Measurements from ENCODE around the gene MIA2. TPM values are rescaled to one million over a fixed set of nuclear protein-coding genes. Genes with fewer than 3 reads are reported as not detected.

MIA2 gene
- total and polyA plus RNA-seq, 9 of the 15 experiments (the other 6 are each of a cell fraction or from before 2014, with no cell fraction given), result 6.0 to 21.8 (median 12.8) TPM

DNA sequence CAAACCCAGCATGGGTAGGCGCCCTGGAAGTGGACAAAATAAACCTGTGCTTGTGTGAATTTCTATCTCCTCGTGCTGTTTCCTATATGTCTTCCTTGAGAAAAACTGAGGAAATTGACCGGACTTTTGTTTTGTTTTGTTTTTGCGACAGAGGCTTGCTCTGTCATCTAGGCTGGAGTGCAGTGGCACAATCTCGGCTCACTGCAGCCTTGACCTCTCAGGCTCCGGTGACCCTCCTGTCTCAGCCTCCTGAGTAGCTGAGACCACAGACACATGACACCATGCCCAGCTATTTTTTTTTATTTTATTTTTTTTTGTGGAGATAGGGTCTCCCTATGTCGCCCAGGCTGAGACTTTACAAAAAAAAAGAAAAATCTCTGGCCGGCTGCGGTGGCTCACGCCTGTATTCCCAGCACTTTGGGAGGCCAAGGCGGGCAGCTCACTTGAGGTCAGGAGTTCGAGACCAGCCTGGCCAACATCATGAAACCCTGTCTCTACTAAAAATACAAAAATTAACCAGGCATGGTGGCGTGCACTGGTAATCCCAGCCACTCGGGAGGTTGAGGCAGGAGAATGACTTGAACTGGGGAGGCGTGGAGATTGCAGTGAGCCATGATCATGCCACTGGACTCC is 22.5 kb upstream of the MIA2 start:
- no peak overlapping the region for H3K27ac ChIP-seq (ENCODE audit: extremely low read depth, low read depth, low read length)
- H3K4me2 ChIP-seq (ENCODE audit: insufficient read depth, low read length), result no peak overlapping the region
- H2AFZ ChIP-seq (ENCODE audit: low read depth, low read length), result no peak overlapping the region
- H3K27me3 ChIP-seq (ENCODE audit: control insufficient read depth in 2 of 2, insufficient read depth in 2 of 2, low read length in 2 of 2), result no peaks in the 10 kb centered on the region
- in situ Hi-C loops (cut with MboI), result no loop called here
- H3K4me1 ChIP-seq (replicated peaks in 1 of 2; ENCODE audit: control insufficient read depth in 2 of 2, insufficient read depth in 2 of 2, low read length in 2 of 2), result no peaks in the 10 kb centered on the region
- intact Hi-C loops (cut with micrococcal nuclease), result no loop called here
- H4K20me1 ChIP-seq (replicated peaks; ENCODE audit: control insufficient read depth, insufficient read depth, low read length), result no peaks in the 10 kb centered on the region
- no peaks in the 10 kb centered on the region for H3K79me2 ChIP-seq (ENCODE audit: control insufficient read depth, insufficient read depth, low read length)
- ATAC-seq (no peak), FAIRE-seq (no peak), DNase-seq (ENCODE audit: extremely low read depth in 1 of 4, low spot score in 3 of 4) (no peak)
- H3K4me3 ChIP-seq, result no peak overlapping the region
- H3K9ac ChIP-seq (ENCODE audit: insufficient read depth in 1 of 2, low read depth in 2 of 2, low read length in 2 of 2), result no peak overlapping the region
- BruUV-seq (replicated peaks), result no TSS peak
- H3K9me3 ChIP-seq (replicated peaks; ENCODE audit: control insufficient read depth, insufficient read depth, low read depth, low read length), result no peaks in the 10 kb centered on the region
- ChIA-PET POLR2A (interaction anchor here (0.5 to 0.6 kb wide), 2 partner anchors 26 to 101 kb away, joined by 3 read pairs; no protein-coding TSS in a partner anchor), CTCF (ENCODE audit: low intra/inter-chr PET ratio) (no interaction called here)
- H3K9me1 ChIP-seq (ENCODE audit: control insufficient read depth, insufficient read depth, low read length), result no peaks in the 10 kb centered on the region
- WGBS (ENCODE audit: insufficient coverage, low coverage, missing lambda C conversion rate), result 63% methylated on average over 14 of the region's 15 CpGs
- no peaks in the 10 kb centered on the region for H3K36me3 ChIP-seq (ENCODE audit: control insufficient read depth, insufficient read depth, low read length)
- TF ChIP-seq ARID2 (IDR thresholded peaks at IDR 0.05), result no peak
- TF ChIP-seq ZNF121 (CRISPR knock-in tag; conservative IDR thresholded peaks at IDR 0.05), result no peak
- TF ChIP-seq NCOA4 (IDR thresholded peaks at IDR 0.05; ENCODE audit: partially characterized antibody), result no peak
- TF ChIP-seq, protein P1, sequence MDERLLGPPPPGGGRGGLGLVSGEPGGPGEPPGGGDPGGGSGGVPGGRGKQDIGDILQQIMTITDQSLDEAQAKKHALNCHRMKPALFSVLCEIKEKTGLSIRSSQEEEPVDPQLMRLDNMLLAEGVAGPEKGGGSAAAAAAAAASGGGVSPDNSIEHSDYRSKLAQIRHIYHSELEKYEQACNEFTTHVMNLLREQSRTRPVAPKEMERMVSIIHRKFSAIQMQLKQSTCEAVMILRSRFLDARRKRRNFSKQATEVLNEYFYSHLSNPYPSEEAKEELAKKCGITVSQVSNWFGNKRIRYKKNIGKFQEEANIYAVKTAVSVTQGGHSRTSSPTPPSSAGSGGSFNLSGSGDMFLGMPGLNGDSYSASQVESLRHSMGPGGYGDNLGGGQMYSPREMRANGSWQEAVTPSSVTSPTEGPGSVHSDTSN (CRISPR knock-in tag; IDR thresholded peaks at IDR 0.05; ENCODE audit: low read depth), result no peak
- TF ChIP-seq, protein P1 (tag; conservative IDR thresholded peaks at IDR 0.05; ENCODE audit: low read depth), result no peak
- TF ChIP-seq, protein P2, sequence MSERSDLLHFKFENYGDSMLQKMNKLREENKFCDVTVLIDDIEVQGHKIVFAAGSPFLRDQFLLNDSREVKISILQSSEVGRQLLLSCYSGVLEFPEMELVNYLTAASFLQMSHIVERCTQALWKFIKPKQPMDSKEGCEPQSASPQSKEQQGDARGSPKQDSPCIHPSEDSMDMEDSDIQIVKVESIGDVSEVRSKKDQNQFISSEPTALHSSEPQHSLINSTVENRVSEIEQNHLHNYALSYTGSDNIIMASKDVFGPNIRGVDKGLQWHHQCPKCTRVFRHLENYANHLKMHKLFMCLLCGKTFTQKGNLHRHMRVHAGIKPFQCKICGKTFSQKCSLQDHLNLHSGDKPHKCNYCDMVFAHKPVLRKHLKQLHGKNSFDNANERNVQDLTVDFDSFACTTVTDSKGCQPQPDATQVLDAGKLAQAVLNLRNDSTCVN (CRISPR knock-in tag; IDR thresholded peaks at IDR 0.05), result no peak
- TF ChIP-seq KAT8 (IDR thresholded peaks at IDR 0.05; ENCODE audit: low read depth), result no peak
- TF ChIP-seq ZNF785 (CRISPR knock-in tag; IDR thresholded peaks at IDR 0.05), result no peak
- TF ChIP-seq, protein P3, sequence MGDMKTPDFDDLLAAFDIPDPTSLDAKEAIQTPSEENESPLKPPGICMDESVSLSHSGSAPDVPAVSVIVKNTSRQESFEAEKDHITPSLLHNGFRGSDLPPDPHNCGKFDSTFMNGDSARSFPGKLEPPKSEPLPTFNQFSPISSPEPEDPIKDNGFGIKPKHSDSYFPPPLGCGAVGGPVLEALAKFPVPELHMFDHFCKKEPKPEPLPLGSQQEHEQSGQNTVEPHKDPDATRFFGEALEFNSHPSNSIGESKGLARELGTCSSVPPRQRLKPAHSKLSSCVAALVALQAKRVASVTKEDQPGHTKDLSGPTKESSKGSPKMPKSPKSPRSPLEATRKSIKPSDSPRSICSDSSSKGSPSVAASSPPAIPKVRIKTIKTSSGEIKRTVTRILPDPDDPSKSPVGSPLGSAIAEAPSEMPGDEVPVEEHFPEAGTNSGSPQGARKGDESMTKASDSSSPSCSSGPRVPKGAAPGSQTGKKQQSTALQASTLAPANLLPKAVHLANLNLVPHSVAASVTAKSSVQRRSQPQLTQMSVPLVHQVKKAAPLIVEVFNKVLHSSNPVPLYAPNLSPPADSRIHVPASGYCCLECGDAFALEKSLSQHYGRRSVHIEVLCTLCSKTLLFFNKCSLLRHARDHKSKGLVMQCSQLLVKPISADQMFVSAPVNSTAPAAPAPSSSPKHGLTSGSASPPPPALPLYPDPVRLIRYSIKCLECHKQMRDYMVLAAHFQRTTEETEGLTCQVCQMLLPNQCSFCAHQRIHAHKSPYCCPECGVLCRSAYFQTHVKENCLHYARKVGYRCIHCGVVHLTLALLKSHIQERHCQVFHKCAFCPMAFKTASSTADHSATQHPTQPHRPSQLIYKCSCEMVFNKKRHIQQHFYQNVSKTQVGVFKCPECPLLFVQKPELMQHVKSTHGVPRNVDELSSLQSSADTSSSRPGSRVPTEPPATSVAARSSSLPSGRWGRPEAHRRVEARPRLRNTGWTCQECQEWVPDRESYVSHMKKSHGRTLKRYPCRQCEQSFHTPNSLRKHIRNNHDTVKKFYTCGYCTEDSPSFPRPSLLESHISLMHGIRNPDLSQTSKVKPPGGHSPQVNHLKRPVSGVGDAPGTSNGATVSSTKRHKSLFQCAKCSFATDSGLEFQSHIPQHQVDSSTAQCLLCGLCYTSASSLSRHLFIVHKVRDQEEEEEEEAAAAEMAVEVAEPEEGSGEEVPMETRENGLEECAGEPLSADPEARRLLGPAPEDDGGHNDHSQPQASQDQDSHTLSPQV (IDR thresholded peaks at IDR 0.05), result no peak
- no peak for TF ChIP-seq KLF13 (tag; IDR thresholded peaks at IDR 0.05; ENCODE audit: borderline replicate concordance, low read depth)
- no peak for TF ChIP-seq ESRRA (IDR thresholded peaks at IDR 0.05; ENCODE audit: borderline replicate concordance, low read depth)
- TF ChIP-seq, protein P4, sequence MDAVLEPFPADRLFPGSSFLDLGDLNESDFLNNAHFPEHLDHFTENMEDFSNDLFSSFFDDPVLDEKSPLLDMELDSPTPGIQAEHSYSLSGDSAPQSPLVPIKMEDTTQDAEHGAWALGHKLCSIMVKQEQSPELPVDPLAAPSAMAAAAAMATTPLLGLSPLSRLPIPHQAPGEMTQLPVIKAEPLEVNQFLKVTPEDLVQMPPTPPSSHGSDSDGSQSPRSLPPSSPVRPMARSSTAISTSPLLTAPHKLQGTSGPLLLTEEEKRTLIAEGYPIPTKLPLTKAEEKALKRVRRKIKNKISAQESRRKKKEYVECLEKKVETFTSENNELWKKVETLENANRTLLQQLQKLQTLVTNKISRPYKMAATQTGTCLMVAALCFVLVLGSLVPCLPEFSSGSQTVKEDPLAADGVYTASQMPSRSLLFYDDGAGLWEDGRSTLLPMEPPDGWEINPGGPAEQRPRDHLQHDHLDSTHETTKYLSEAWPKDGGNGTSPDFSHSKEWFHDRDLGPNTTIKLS (IDR thresholded peaks at IDR 0.05; ENCODE audit: borderline replicate concordance, low read depth), result no peak
- no peak for TF ChIP-seq ZNF217 (CRISPR knock-in tag; IDR thresholded peaks at IDR 0.05)
